KMS-11 (cell line): Measurements from ENCODE around the gene ADAMTS6.

ENCODE experiments used
- H2AFZ ChIP-seq: fragments of 200-600 bp; sonication (generic); 2 replicates; pipeline ENCODE4 v1.6.1; 2016; ENCODE audit warnings: antibody characterized with exemption, mixed run types, low read depth
- H3K27ac ChIP-seq: fragments of 200-600 bp; sonication (generic); 2 replicates; pipeline ENCODE4 v1.6.1; 2016; ENCODE audit warnings: mild to moderate bottlenecking, mixed run types
- H3K27me3 ChIP-seq: fragments of 200-600 bp; sonication (generic); 2 replicates; pipeline ENCODE4 v1.6.1; 2017; ENCODE audit warnings: mild to moderate bottlenecking, low read depth, mixed run types, moderate library complexity; ENCODE audit not compliant: insufficient read depth
- H3K36me3 ChIP-seq: fragments of 200-600 bp; sonication (generic); 2 replicates; pipeline ENCODE4 v1.6.1; 2017; ENCODE audit warnings: mild to moderate bottlenecking, mixed run types; ENCODE audit not compliant: insufficient read depth
- H3K4me1 ChIP-seq: fragments of 200-600 bp; sonication (generic); 2 replicates; pipeline ENCODE4 v1.6.1; 2016; ENCODE audit warnings: mild to moderate bottlenecking, low read depth, mixed run types; ENCODE audit not compliant: poor library complexity, severe bottlenecking
- H3K4me2 ChIP-seq: fragments of 200-600 bp; sonication (generic); 2 replicates; pipeline ENCODE4 v1.7.0; 2016; ENCODE audit warnings: mild to moderate bottlenecking, mixed run types
- H3K4me3 ChIP-seq: fragments of 200-600 bp; sonication (generic); IDR thresholded peaks from 2 replicates; pipeline ENCODE4 v1.6.1; 2017; ENCODE audit warnings: low read depth, low read length, mixed read lengths; ENCODE audit not compliant: insufficient read depth
- H3K79me2 ChIP-seq: fragments of 200-600 bp; sonication (generic); 2 replicates; pipeline ENCODE4 v1.6.1; 2016; ENCODE audit warnings: low read depth, mixed run types; ENCODE audit not compliant: insufficient read depth
- H3K9ac ChIP-seq: fragments of 200-600 bp; sonication (generic); 2 replicates; pipeline ENCODE4 v1.6.1; 2016; ENCODE audit warnings: mild to moderate bottlenecking, mixed run types
- H4K20me1 ChIP-seq: fragments of 200-600 bp; sonication (generic); 2 replicates; pipeline ENCODE4 v1.6.1; 2016; ENCODE audit warnings: mild to moderate bottlenecking, mixed run types; ENCODE audit not compliant: insufficient read depth
- CTCF ChIP-seq: fragments of 200-600 bp; sonication (generic); conservative IDR thresholded peaks from 2 replicates; pipeline ENCODE4 v1.6.1; 2017; ENCODE audit warnings: low read depth, mild to moderate bottlenecking, antibody characterized with exemption, low read length, moderate library complexity, mixed read lengths

Gene ADAMTS6

GRCh38 chr5:65197531-65198455, 283.9 kb downstream of the ADAMTS6 start:
- Histone ChIP-seq H4K20me1 (no peaks in the 10 kb centered on the region), H3K79me2 (no peaks in the 10 kb centered on the region), H2AFZ (no peak overlapping the region), H3K4me1 (no peaks in the 10 kb centered on the region), H3K9ac (no peak overlapping the region), H3K27ac (no peak overlapping the region), H3K4me2 (no peak overlapping the region), H3K4me3 (no peak overlapping the region), H3K36me3 (no peaks in the 10 kb centered on the region), H3K27me3 (no peaks in the 10 kb centered on the region)
- no peak for TF ChIP-seq CTCF

- H4K20me1 ChIP-seq, result no peaks in the 10 kb centered on the region
- no peak overlapping the region for H3K9ac ChIP-seq
- H3K79me2 ChIP-seq, result no peaks in the 10 kb centered on the region
- no peak overlapping the region for H3K27ac ChIP-seq
- no peak overlapping the region for H3K4me3 ChIP-seq
- H3K4me2 ChIP-seq, result no peak overlapping the region
- H3K36me3 ChIP-seq, result no peaks in the 10 kb centered on the region
- TF ChIP-seq CTCF, result no peak
- peaks cover 9% of the 10 kb centered on the region for H3K4me1 ChIP-seq
- no peaks in the 10 kb centered on the region for H3K27me3 ChIP-seq
- H2AFZ ChIP-seq, result no peak overlapping the region
Observed at GRCh38 chr5:65194871-65195270, 286.8 kb downstream of the ADAMTS6 start.

GRCh38 chr5:65192331-65192730, 289.4 kb downstream of the ADAMTS6 start:
- no peaks in the 10 kb centered on the region for H3K36me3 ChIP-seq
- no peaks in the 10 kb centered on the region for H3K79me2 ChIP-seq
- no peak overlapping the region for H3K9ac ChIP-seq
- no peak overlapping the region for H3K27ac ChIP-seq
- peaks cover 12% of the 10 kb centered on the region for H3K4me1 ChIP-seq
- no peak overlapping the region for H3K4me3 ChIP-seq
- H3K4me2 ChIP-seq, result no peak overlapping the region
- H4K20me1 ChIP-seq, result no peaks in the 10 kb centered on the region
- H2AFZ ChIP-seq, result no peak overlapping the region
- H3K27me3 ChIP-seq, result no peaks in the 10 kb centered on the region
- TF ChIP-seq CTCF, result no peak

GRCh38 chr5:65191554-65192135, 290.1 kb downstream of the ADAMTS6 start:
- Histone ChIP-seq H3K4me3 (no peak overlapping the region), H3K4me1 (peaks cover 12% of the 10 kb centered on the region), H3K27ac (no peak overlapping the region), H4K20me1 (no peaks in the 10 kb centered on the region), H2AFZ (no peak overlapping the region), H3K4me2 (no peak overlapping the region), H3K36me3 (no peaks in the 10 kb centered on the region), H3K27me3 (no peaks in the 10 kb centered on the region), H3K9ac (no peak overlapping the region), H3K79me2 (no peaks in the 10 kb centered on the region)
- TF ChIP-seq CTCF, result no peak
